K562 (cell line): ENCODE measurements around the gene PLAAT4. TPM values are rescaled to one million over a fixed set of nuclear protein-coding genes. Genes with fewer than 3 reads are reported as not detected.

Source experiments
- CHD2 ChIP-seq: IDR thresholded peaks from 2 replicates; pipeline ENCODE4 v1.6.1; 2011; ENCODE audit warnings: low read depth, low read length
- ETS1 ChIP-seq: conservative IDR thresholded peaks from 2 replicates; pipeline ENCODE4 v1.6.1; 2011; ENCODE audit warnings: low read depth, mild to moderate bottlenecking, low read length; ENCODE audit not compliant: control insufficient read depth
- L3MBTL2 ChIP-seq: fragments of 450-650 bp; IDR thresholded peaks from 2 replicates; pipeline ENCODE4 v1.6.1; 2016; ENCODE audit warnings: mild to moderate bottlenecking, moderate library complexity
- MECOM ChIP-seq: fragments of 250-450 bp; sonication (Bioruptor Pico); IDR thresholded peaks from 2 replicates; pipeline ENCODE4 v1.8.0; 2022; ENCODE audit warnings: inconsistent platforms
- NELFE ChIP-seq: IDR thresholded peaks from 2 replicates; pipeline ENCODE4 v1.6.1; 2011; ENCODE audit warnings: mild to moderate bottlenecking; ENCODE audit not compliant: insufficient read depth, insufficient read length
- NFXL1 ChIP-seq: fragments of 450-650 bp; formaldehyde crosslinking; IDR thresholded peaks from 2 replicates; pipeline ENCODE4 v1.4.0; 2021; ENCODE audit warnings: mild to moderate bottlenecking
- POLR2G ChIP-seq: fragments of 200-400 bp; formaldehyde crosslinking; IDR thresholded peaks from 2 replicates; pipeline ENCODE4 v1.6.1; 2017; ENCODE audit warnings: low read depth, mild to moderate bottlenecking, antibody characterized with exemption, low read length, moderate library complexity
- RBM39 ChIP-seq: fragments of 200-400 bp; formaldehyde crosslinking; optimal IDR thresholded peaks from 2 replicates; pipeline ENCODE3; 2018; ENCODE audit warnings: low read depth, low read length
- REST ChIP-seq, 2 experiments: fragments of 450-650 bp; formaldehyde crosslinking in 1 of 2; IDR thresholded peaks; 2 replicates each; pipeline versions ENCODE4 v1.4.0 to v1.6.1; 2014 to 2020; ENCODE audit warnings: mild to moderate bottlenecking in 2 of 2, borderline replicate concordance in 1 of 2, low read depth in 1 of 2
- SMAD4 ChIP-seq: fragments of 250-450 bp; sonication (Bioruptor Pico); conservative IDR thresholded peaks from 2 replicates; pipeline ENCODE4 v1.8.0; 2021; ENCODE audit warnings: inconsistent platforms, mild to moderate bottlenecking, moderate library complexity
- XRCC4 ChIP-seq: IDR thresholded peaks from one replicate; pipeline ENCODE4 v1.6.1; 2011; ENCODE audit not compliant: insufficient read depth, insufficient read length; ENCODE audit errors: extremely low read depth
- ZBTB1 ChIP-seq: sonication (generic); formaldehyde crosslinking; IDR thresholded peaks from 2 replicates; pipeline ENCODE4 v1.8.1; 2023; ENCODE audit warnings: missing genetic modification reagents, low read depth, mild to moderate bottlenecking, borderline replicate concordance
- ZBTB9 ChIP-seq: fragments of 450-650 bp; formaldehyde crosslinking; IDR thresholded peaks from 2 replicates; pipeline ENCODE4 v1.4.0; 2020; ENCODE audit warnings: mild to moderate bottlenecking, moderate library complexity
- ZEB2 ChIP-seq: fragments of 450-650 bp; IDR thresholded peaks from 2 replicates; pipeline ENCODE4 v1.6.1; 2016
- ZNF232 ChIP-seq: sonication (generic); formaldehyde crosslinking; IDR thresholded peaks from 2 replicates; pipeline ENCODE4 v1.8.0; 2022; ENCODE audit warnings: mild to moderate bottlenecking, missing genetic modification reagents
- ZNF354B ChIP-seq: fragments of 250-450 bp; sonication (Bioruptor Pico); IDR thresholded peaks from 2 replicates; pipeline ENCODE4 v1.4.0; 2020
- ZNF507 ChIP-seq: conservative IDR thresholded peaks from 2 replicates; pipeline ENCODE4 v1.6.1; 2017; ENCODE audit warnings: missing genetic modification characterization, missing compliant biosample characterization
- ZNF586 ChIP-seq: fragments of 450-650 bp; formaldehyde crosslinking; conservative IDR thresholded peaks from 2 replicates; pipeline ENCODE4 v1.4.0; 2020; ENCODE audit warnings: mild to moderate bottlenecking, moderate library complexity
- ZNF780A ChIP-seq: fragments of 250-450 bp; sonication (Bioruptor Pico); IDR thresholded peaks from 2 replicates; pipeline ENCODE4 v1.5.0; 2021; ENCODE audit warnings: mild to moderate bottlenecking
- polyA plus RNA-seq, 8 experiments: library from polyadenylated mRNA; depleted of rRNA in 4 of 8; stranded (reverse) in 5 of 8; unstranded in 3 of 8; fragments of >200 nt; fragmentation: Nextera tagmentation in 2 of 8; fragmentation: Illumina TruSeq in 1 of 8; extraction: Ambion mirVana in 2 of 8; extraction: Trizol in 1 of 8; gene quantifications; 2 replicates each; pipeline versions ENCODE4 v1.2.1 to v1.2.3, GENCODE V29; 2011 to 2014; ENCODE audit warnings: inconsistent platforms in 1 of 8, missing spikeins in 1 of 8
- total RNA-seq, 7 experiments: library from RNA; depleted of rRNA in 6 of 7; stranded (reverse); fragments of >200 nt in 6 of 7; fragmentation: Illumina TruSeq in 2 of 7; extraction: Trizol in 2 of 7; gene quantifications; 2 replicates each; pipeline versions ENCODE4 v1.2.1 to v1.2.3, GENCODE V29; 2011 to 2021; ENCODE audit warnings: low replicate concordance in 1 of 7

PLAAT4 gene
- total and polyA plus RNA-seq, 9 of the 15 experiments (the other 6 are each of a cell fraction or from before 2014, with no cell fraction given), result 0.54 to 3.0 (median 1.3) TPM; not detected in 1

GRCh38 chr11:63534895-63535461, 1.6 kb upstream of the PLAAT4 start (continued):
- TF ChIP-seq ZBTB9, result peak; percentile 99
- peak; percentile 93 for TF ChIP-seq ZNF354B
- peak; percentile 82 for TF ChIP-seq ZEB2
- TF ChIP-seq ZNF780A (CRISPR knock-in tag), result no peak
- TF ChIP-seq ZNF507 (tag), result peak; percentile 76
- no peak for TF ChIP-seq POLR2G
- TF ChIP-seq XRCC4, result no peak
- no peak for TF ChIP-seq ZNF232 (CRISPR knock-in tag)
- no peak for TF ChIP-seq CHD2
- TF ChIP-seq L3MBTL2, result 0 out of 2 replicates have a peak, but pooled peaks have one; percentile 32
- TF ChIP-seq ZNF586 (CRISPR knock-in tag), result peak; percentile 92
- TF ChIP-seq REST (IDR thresholded peaks at IDR 0.05; ENCODE audit: borderline replicate concordance), result no peak
- 0 out of 2 replicates have a peak, but pooled peaks have one; percentile 71 for TF ChIP-seq REST (CRISPR knock-in tag; IDR thresholded peaks at IDR 0.05; ENCODE audit: low read depth)
- peak; percentile 94; the same call in 1 of the 2 replicates for TF ChIP-seq NFXL1 (CRISPR knock-in tag)
- TF ChIP-seq NELFE, result no peak
- TF ChIP-seq RBM39, result no peak
- no peak for TF ChIP-seq ZBTB1 (CRISPR knock-in tag)
- TF ChIP-seq MECOM (CRISPR knock-in tag), result peak; percentile 97
- TF ChIP-seq SMAD4 (CRISPR knock-in tag), result peak; percentile 99
- no peak for TF ChIP-seq ETS1
